Superior temporal gyrus (tissue), 1 donor: Measurements from ENCODE around the gene FOXC2.

Experiments used
- DNase-seq: peaks from one replicate; pipeline ENCODE4 v3.0.0-alpha.2; 2016; ENCODE audit errors: extremely low spot score

The FOXC2 gene

DNA sequence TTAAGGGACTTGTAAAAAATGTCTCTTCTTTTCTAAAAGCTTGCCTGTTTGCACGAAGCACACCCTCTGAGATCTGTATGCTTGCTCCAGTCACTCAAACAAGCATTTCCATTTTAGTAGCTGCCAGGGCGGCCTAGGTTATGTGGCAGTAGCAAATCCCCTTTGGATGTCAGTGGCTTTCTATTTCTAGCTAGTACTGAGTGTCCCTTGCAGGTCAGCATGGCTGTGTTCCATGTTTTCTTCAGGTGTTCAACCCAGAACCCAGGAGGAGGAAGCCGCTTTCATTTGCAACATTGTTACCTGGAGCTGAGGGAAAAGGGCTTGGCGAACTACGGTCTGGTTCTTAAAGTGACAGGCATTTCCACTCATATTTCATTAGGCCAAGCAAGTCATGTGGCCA, 48.1 kb downstream of the FOXC2 start:
- DNase-seq, result no peak

DNA sequence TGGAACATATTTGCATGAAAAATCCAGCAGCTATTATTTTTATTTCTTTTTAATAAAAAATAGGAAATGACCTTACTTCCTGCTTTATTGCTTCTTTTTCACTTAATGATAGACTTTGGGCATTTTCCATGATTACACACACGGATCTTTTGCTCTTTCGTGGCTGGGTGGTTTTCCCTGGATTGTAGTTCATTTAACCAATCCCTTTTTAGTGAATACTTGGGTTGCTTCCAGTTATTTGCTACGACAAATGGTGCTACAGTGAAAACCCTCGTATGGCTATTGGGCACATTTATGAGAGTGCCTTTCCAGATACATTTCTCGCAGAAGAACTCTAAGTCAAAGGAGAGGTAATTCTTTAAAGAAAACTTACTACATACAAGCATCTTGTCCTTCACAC, 50.3 kb downstream of the FOXC2 start:
- DNase-seq, result no peak

DNA sequence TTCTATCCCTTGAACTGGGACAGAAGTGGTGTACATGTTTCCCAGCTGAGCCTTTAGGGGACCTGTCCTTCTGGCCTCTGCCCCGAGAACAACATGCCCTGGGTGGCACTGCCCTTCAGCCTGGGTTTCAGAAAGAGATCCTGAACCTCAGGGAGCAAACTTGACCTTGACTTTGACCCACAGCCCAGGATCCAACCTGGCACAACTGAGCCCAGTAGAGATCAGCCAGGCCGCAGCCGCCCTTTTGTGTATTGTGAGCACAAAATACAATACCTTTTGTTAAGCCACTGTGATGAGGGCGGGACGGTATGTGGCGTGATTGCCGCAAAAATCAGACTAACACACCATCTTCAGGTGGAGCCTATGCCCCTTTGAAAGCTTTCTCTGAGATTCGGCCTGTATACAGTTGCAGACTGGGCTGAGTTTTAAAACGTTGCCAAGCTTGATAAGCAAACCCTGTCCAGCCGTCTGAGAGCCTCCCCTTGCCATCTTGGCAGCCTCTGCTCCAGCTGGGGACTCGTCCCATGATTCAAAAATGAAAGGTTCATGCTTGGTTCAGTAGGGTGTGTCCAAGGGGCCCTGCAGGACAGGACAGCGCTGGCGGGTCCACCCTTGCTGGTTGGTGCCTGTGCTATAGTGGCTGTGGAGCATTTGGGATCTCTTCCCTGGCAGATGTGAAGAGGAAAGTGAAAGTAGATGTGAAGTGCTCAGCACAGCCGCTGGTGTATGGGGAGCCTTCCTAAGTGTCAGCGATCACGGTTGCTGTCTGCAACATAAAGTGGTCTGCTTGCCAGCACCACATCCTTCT, 52.0 kb downstream of the FOXC2 start:
- no peak for DNase-seq
